ENCODE data around the gene TMEM150B. TPM values are rescaled to one million over a fixed set of nuclear protein-coding genes. Genes with fewer than 3 reads are reported as not detected.

The TMEM150B gene
- total and polyA plus RNA-seq, 12 donors, result 0.38 to 6.5 (median 0.61) TPM; not detected in 4

- Histone ChIP-seq H3K4me3 (no peak overlapping the region), H3K27ac (no peak overlapping the region), H3K4me1 (peaks cover 0 to 9% (median 3%) of the 10 kb centered on the region in 9 donors), H3K27me3 (no peaks in the 10 kb centered on the region), H3K9me3 (no peaks in the 10 kb centered on the region), H3K36me3 (peaks cover 0 to 46% (median 0%) of the 10 kb centered on the region in 9 donors)
- ATAC-seq (no peak), DNase-seq (no peak)
- WGBS, 2 donors, result 90 to 91% methylated on average over 10 of the region's 10 CpGs
- TF ChIP-seq CTCF (IDR thresholded peaks at IDR 0.05), result no peak
- intact Hi-C loops (cut with DNase I), result loop anchor here in 5 of 10 donors (10.0 kb wide), 2 partner anchors 118 to 208 kb away; no protein-coding TSS in a partner anchor
Measured at GRCh38 chr19:55297267-55297666, 27.9 kb downstream of the TMEM150B start.

GRCh38 chr19:55289117-55289796, 35.9 kb downstream of the TMEM150B start:
- Histone ChIP-seq H3K4me3 (no peak overlapping the region), H3K27ac (no peak overlapping the region), H3K27me3 (peaks cover 0 to 3% (median 0%) of the 10 kb centered on the region in 7 donors), H3K36me3 (peaks cover 0 to 30% (median 0%) of the 10 kb centered on the region in 9 donors), H3K4me1 (peaks cover 0 to 18% (median 4%) of the 10 kb centered on the region in 9 donors), H3K9me3 (no peaks in the 10 kb centered on the region)
- ATAC-seq (no peak), DNase-seq (no peak)
- 94 to 97% methylated on average over 9 of the region's 9 CpGs for WGBS, 2 donors
- intact Hi-C loops (cut with DNase I), result no loop called here
- TF ChIP-seq CTCF (IDR thresholded peaks at IDR 0.05), result no peak

- peak in 1 of 8 donors; percentile 14 for ATAC-seq
- no peak for TF ChIP-seq CTCF (IDR thresholded peaks at IDR 0.05)
- DNase-seq, result no peak
- H3K9me3 ChIP-seq, result no peaks in the 10 kb centered on the region
- 90 to 91% methylated on average over 21 of the region's 21 CpGs for WGBS, 2 donors
- intact Hi-C loops (cut with DNase I), result no loop called here
- no peak overlapping the region for H3K27ac ChIP-seq
- H3K27me3 ChIP-seq, result peaks cover 0 to 12% (median 0%) of the 10 kb centered on the region in 7 donors
- H3K4me3 ChIP-seq, result no peak overlapping the region
- peaks cover 0 to 18% (median 4%) of the 10 kb centered on the region in 9 donors for H3K4me1 ChIP-seq
- peaks cover 0 to 23% (median 0%) of the 10 kb centered on the region in 9 donors for H3K36me3 ChIP-seq
Measured at GRCh38 chr19:55287361-55288079, 37.6 kb downstream of the TMEM150B start.

- Histone ChIP-seq H3K4me1 (peaks cover 0 to 19% (median 5%) of the 10 kb centered on the region in 9 donors), H3K4me3 (peak overlapping the region in 6 of 10 donors; percentile 7 to 63 (median 55)), H3K27ac (peak overlapping the region in 9 of 10 donors; percentile 26 to 89 (median 61)), H3K9me3 (no peaks in the 10 kb centered on the region), H3K27me3 (peaks cover 0 to 12% (median 0%) of the 10 kb centered on the region in 7 donors), H3K36me3 (peaks cover 0 to 16% (median 0%) of the 10 kb centered on the region in 9 donors)
- peak in 7 of 8 donors; percentile 16 to 70 (median 47) for ATAC-seq
- intact Hi-C loops (cut with DNase I), result no loop called here
- peak in 1 of 2 donors; percentile 43 for DNase-seq
- 32 to 47% methylated on average over 18 of the region's 18 CpGs for WGBS, 2 donors
- no peak for TF ChIP-seq CTCF (IDR thresholded peaks at IDR 0.05)
Measured at GRCh38 chr19:55285229-55285890, 39.8 kb downstream of the TMEM150B start.

Data from heart right ventricle (tissue), 16 donors.